ENCODE data around the gene BAHD1.

Gene BAHD1

GRCh38 chr15:40414816-40415215, 25.9 kb upstream of the BAHD1 start:
- no peak for TF ChIP-seq CTCF (IDR thresholded peaks at IDR 0.05; ENCODE audit: control insufficient read depth, insufficient read depth, low read depth, low read length, missing control alignments)
- DNase-seq (ENCODE audit: low read depth), result no peak

GRCh38 chr15:40415226-40415625, 25.5 kb upstream of the BAHD1 start:
- TF ChIP-seq CTCF (IDR thresholded peaks at IDR 0.05; ENCODE audit: control insufficient read depth, insufficient read depth, low read depth, low read length, missing control alignments), result no peak
- no peak overlapping the region for H3K4me3 ChIP-seq (ENCODE audit: control insufficient read depth, low read depth, low read length)
- no peak for DNase-seq (ENCODE audit: low read depth)

More at GRCh38 chr15:40414816-40415215, 25.9 kb upstream of the BAHD1 start:
- no peak overlapping the region for H3K4me3 ChIP-seq (ENCODE audit: control insufficient read depth, low read depth, low read length)

GRCh38 chr15:40416056-40416455, 24.7 kb upstream of the BAHD1 start:
- no peak for TF ChIP-seq CTCF (IDR thresholded peaks at IDR 0.05; ENCODE audit: control insufficient read depth, insufficient read depth, low read depth, low read length, missing control alignments)
- H3K4me3 ChIP-seq (ENCODE audit: control insufficient read depth, low read depth, low read length), result no peak overlapping the region
- DNase-seq (ENCODE audit: low read depth), result no peak

- no peak for DNase-seq (ENCODE audit: low read depth)
- no peak for TF ChIP-seq CTCF (IDR thresholded peaks at IDR 0.05; ENCODE audit: control insufficient read depth, insufficient read depth, low read depth, low read length, missing control alignments)
- H3K4me3 ChIP-seq (ENCODE audit: control insufficient read depth, low read depth, low read length), result no peak overlapping the region
Observed at GRCh38 chr15:40418126-40418525, 22.6 kb upstream of the BAHD1 start.

- H3K4me3 ChIP-seq (ENCODE audit: control insufficient read depth, low read depth, low read length), result no peak overlapping the region
- TF ChIP-seq CTCF (IDR thresholded peaks at IDR 0.05; ENCODE audit: control insufficient read depth, insufficient read depth, low read depth, low read length, missing control alignments), result no peak
- no peak for DNase-seq (ENCODE audit: low read depth)
Observed at GRCh38 chr15:40420071-40420713, 20.6 kb upstream of the BAHD1 start.

- TF ChIP-seq CTCF (IDR thresholded peaks at IDR 0.05; ENCODE audit: control insufficient read depth, insufficient read depth, low read depth, low read length, missing control alignments), result no peak
- no peak overlapping the region for H3K4me3 ChIP-seq (ENCODE audit: control insufficient read depth, low read depth, low read length)
- no peak for DNase-seq (ENCODE audit: low read depth)
Observed at GRCh38 chr15:40420793-40421192, 20.0 kb upstream of the BAHD1 start.
